OCI-LY7 (cell line): ENCODE results near the gene GDF11. TPM values are rescaled to one million over a fixed set of nuclear protein-coding genes. Genes with fewer than 3 reads are reported as not detected.

Experiments
- BruUV-seq: library from RNA; stranded (reverse); fragments of 400-500 nt; replicated peaks from 2 replicates; lab custom pipeline; 2021; lab: Mats Ljungman, UMichigan
- CTCF ChIA-PET: fragments of 300-600 bp; sonication (Branson Sonifier 250); formaldehyde crosslinking; loops from one replicate; lab custom pipeline; 2022; ENCODE audit warnings: antibody characterized with exemption; ENCODE audit not compliant: unreplicated experiment; lab: Charles Lee
- POLR2A ChIA-PET: fragments of 300-600 bp; sonication (Branson Sonifier 250); formaldehyde crosslinking; loops from one replicate; lab custom pipeline; 2022; ENCODE audit warnings: antibody characterized with exemption; lab: Charles Lee
- DNase-seq: peaks from one replicate; pipeline ENCODE4 v3.0.0-alpha.2; 2015; ENCODE audit warnings: low spot score
- H2AFZ ChIP-seq: fragments of 200-600 bp; sonication (generic), shearing (Covaris generic); 2 replicates; pipeline ENCODE4 v1.6.1; 2014; ENCODE audit warnings: mild to moderate bottlenecking, antibody characterized with exemption, low read length, moderate library complexity
- H3K27ac ChIP-seq: fragments of 200-600 bp; sonication (generic); 2 replicates; pipeline ENCODE4 v1.5.1; 2014; ENCODE audit warnings: mixed run types, low read depth, mild to moderate bottlenecking, moderate library complexity, low read length, inconsistent platforms; ENCODE audit not compliant: poor library complexity, severe bottlenecking
- H3K36me3 ChIP-seq: fragments of 200-600 bp; sonication (generic); 2 replicates; pipeline ENCODE4 v1.6.1; 2014; ENCODE audit warnings: mild to moderate bottlenecking, antibody characterized with exemption, low read length, moderate library complexity, mixed read lengths; ENCODE audit not compliant: insufficient read depth
- H3K4me1 ChIP-seq: fragments of 200-600 bp; sonication (generic); 2 replicates; pipeline ENCODE4 v1.5.1; 2014; ENCODE audit warnings: mild to moderate bottlenecking, low read length; ENCODE audit not compliant: insufficient read depth, poor library complexity, severe bottlenecking
- H3K4me2 ChIP-seq: fragments of 200-600 bp; sonication (generic); 2 replicates; pipeline ENCODE4 v1.6.1; 2014; ENCODE audit warnings: mild to moderate bottlenecking, low read length
- H3K4me3 ChIP-seq: fragments of 200-600 bp; sonication (generic); 2 replicates; pipeline ENCODE4 v1.5.1; 2014; ENCODE audit warnings: mild to moderate bottlenecking, low read depth, low read length; ENCODE audit not compliant: poor library complexity, severe bottlenecking
- H3K79me2 ChIP-seq: fragments of 200-600 bp; sonication (generic); 2 replicates; pipeline ENCODE4 v1.6.1; 2016; ENCODE audit warnings: low read depth, mild to moderate bottlenecking, low read length, moderate library complexity, mixed read lengths; ENCODE audit not compliant: insufficient read depth
- H3K9me2 ChIP-seq: fragments of 200-600 bp; sonication (generic); 2 replicates; pipeline ENCODE4 v1.6.1; 2016; ENCODE audit warnings: mild to moderate bottlenecking, low read length, mixed read lengths; ENCODE audit not compliant: insufficient read depth
- H3K9me3 ChIP-seq: fragments of 200-600 bp; sonication (generic); 2 replicates; pipeline ENCODE4 v1.6.1; 2014; ENCODE audit warnings: mild to moderate bottlenecking, mixed run types, low read length, mixed read lengths
- H4K20me1 ChIP-seq: fragments of 200-600 bp; sonication (generic); 2 replicates; pipeline ENCODE4 v1.6.1; 2014; ENCODE audit warnings: mild to moderate bottlenecking, antibody characterized with exemption, low read length, moderate library complexity, mixed read lengths; ENCODE audit not compliant: insufficient read depth
- CTCF ChIP-seq: fragments of 200-600 bp; sonication (generic); conservative IDR thresholded peaks from 2 replicates; pipeline ENCODE4 v1.5.1; 2014; ENCODE audit warnings: mild to moderate bottlenecking, antibody characterized with exemption, low read length, moderate library complexity, mixed read lengths
- EZH2phosphoT487 ChIP-seq: fragments of 200-600 bp; sonication (generic); IDR thresholded peaks from 2 replicates; pipeline ENCODE4 v1.6.1; 2018; ENCODE audit warnings: low read depth, borderline replicate concordance, mild to moderate bottlenecking, mixed run types, antibody characterized with exemption, low read length, moderate library complexity, mixed read lengths
- intact Hi-C: fragments of 100-400 bp; cut with micrococcal nuclease; formaldehyde crosslinking; loops from one replicate; pipeline ENCODE4 v1.10.0; 2022; ENCODE audit not compliant: unreplicated experiment
- total RNA-seq, 2 experiments: library from RNA; depleted of rRNA in 1 of 2; stranded (reverse); fragments of >200 nt in 1 of 2; shearing (Covaris generic) in 1 of 2; gene quantifications; 2 replicates each; pipeline ENCODE4 v1.2.3, GENCODE V29; 2014 to 2022

The GDF11 gene
- total RNA-seq, 2 experiments from 2014 or later = 5.2 to 19.9 TPM

GRCh38 chr12:55694188-55694515, 48.8 kb upstream of the GDF11 start:
- Histone ChIP-seq H4K20me1 (no peaks in the 10 kb centered on the region), H3K9me2 (no peaks in the 10 kb centered on the region), H3K4me2 (no peak overlapping the region), H3K27ac (no peak overlapping the region), H3K36me3 (no peaks in the 10 kb centered on the region), H3K4me3 (no peak overlapping the region), H3K79me2 (no peaks in the 10 kb centered on the region), H3K4me1 (no peaks in the 10 kb centered on the region), H3K9me3 (no peaks in the 10 kb centered on the region), H2AFZ (no peak overlapping the region)
- ChIA-PET CTCF (no interaction called here), POLR2A (no interaction called here)
- TF ChIP-seq EZH2phosphoT487 (no peak), CTCF (no peak)
- intact Hi-C loops = no loop called here
- DNase-seq = no peak
- BruUV-seq = no TSS peak

GRCh38 chr12:55694651-55695050, 48.3 kb upstream of the GDF11 start:
- CTCF ChIA-PET = no interaction called here
- no TSS peak for BruUV-seq
- intact Hi-C loops = no loop called here

GRCh38 chr12:55695349-55695748, 47.6 kb upstream of the GDF11 start:
- H3K4me3 ChIP-seq = no peak overlapping the region
- BruUV-seq = no TSS peak
- no peaks in the 10 kb centered on the region for H4K20me1 ChIP-seq
- H3K36me3 ChIP-seq = no peaks in the 10 kb centered on the region
- H3K27ac ChIP-seq = no peak overlapping the region
- H3K4me2 ChIP-seq = no peak overlapping the region
- ChIA-PET CTCF (no interaction called here), POLR2A (interaction anchor here (0.7 to 1.2 kb wide), 3 partner anchors 20 to 22 kb away, joined by 3 to 5 read pairs (median 3); partner anchors contain the start of gene BLOC1S1)
- TF ChIP-seq CTCF (no peak), EZH2phosphoT487 (no peak)
- no peak for DNase-seq
- H3K79me2 ChIP-seq = no peaks in the 10 kb centered on the region
- H2AFZ ChIP-seq = no peak overlapping the region
- H3K4me1 ChIP-seq = no peaks in the 10 kb centered on the region
- intact Hi-C loops = no loop called here
- no peaks in the 10 kb centered on the region for H3K9me2 ChIP-seq
- H3K9me3 ChIP-seq = no peaks in the 10 kb centered on the region

More at GRCh38 chr12:55694651-55695050, 48.3 kb upstream of the GDF11 start:
- H3K36me3 ChIP-seq = no peaks in the 10 kb centered on the region
- H3K79me2 ChIP-seq = no peaks in the 10 kb centered on the region
- H3K4me1 ChIP-seq = no peaks in the 10 kb centered on the region
- no peak overlapping the region for H2AFZ ChIP-seq
- no peak overlapping the region for H3K4me2 ChIP-seq
- H4K20me1 ChIP-seq = no peaks in the 10 kb centered on the region
- H3K9me2 ChIP-seq = no peaks in the 10 kb centered on the region
- no peak overlapping the region for H3K4me3 ChIP-seq
- H3K9me3 ChIP-seq = no peaks in the 10 kb centered on the region
- TF ChIP-seq EZH2phosphoT487 (no peak), CTCF (no peak)
- DNase-seq = no peak
- POLR2A ChIA-PET = no interaction called here
- no peak overlapping the region for H3K27ac ChIP-seq
